Stimulated activated CD8-positive, alpha-beta memory T cell treated with anti-CD3 and anti-CD28 coated beads, Interleukin-7, amount 100 ng/mL, for 48 hours (primary cell): Measurements from ENCODE around the gene EVPLL.
"Not testable (repeated sequence)": the region's sequence is repeated elsewhere in the genome, so short reads cannot be mapped to it uniquely, and the experiment has no call there.

Experiments used
- DNase-seq, 2 donors: peaks; one replicate each; pipeline ENCODE4 v3.0.0-alpha.2; 2020; ENCODE audit warnings: low read depth in 1 of 2; ENCODE audit errors: extremely low read depth in 1 of 2

Gene EVPLL

GRCh38 chr17:18422464-18422863 lies 44.9 kb downstream of the EVPLL start:
- DNase-seq: not testable (repeated sequence)

- DNase-seq: not testable (repeated sequence)
These were observed 45.4 kb downstream of the EVPLL start for GRCh38 chr17:18423015-18423414.

- DNase-seq: not testable (repeated sequence)
These were observed 48.0 kb downstream of the EVPLL start for GRCh38 chr17:18425593-18425992.

GRCh38 chr17:18426639-18427038 lies 49.1 kb downstream of the EVPLL start:
- DNase-seq: not testable (repeated sequence)

- DNase-seq: not testable (repeated sequence)
These were observed 54.6 kb downstream of the EVPLL start for GRCh38 chr17:18432206-18432605.
